ENCODE data around the gene TLE1.
"Not testable (repeated sequence)": the region's sequence is repeated elsewhere in the genome, so short reads cannot be mapped to it uniquely, and the experiment has no call there.

Gene TLE1

DNA sequence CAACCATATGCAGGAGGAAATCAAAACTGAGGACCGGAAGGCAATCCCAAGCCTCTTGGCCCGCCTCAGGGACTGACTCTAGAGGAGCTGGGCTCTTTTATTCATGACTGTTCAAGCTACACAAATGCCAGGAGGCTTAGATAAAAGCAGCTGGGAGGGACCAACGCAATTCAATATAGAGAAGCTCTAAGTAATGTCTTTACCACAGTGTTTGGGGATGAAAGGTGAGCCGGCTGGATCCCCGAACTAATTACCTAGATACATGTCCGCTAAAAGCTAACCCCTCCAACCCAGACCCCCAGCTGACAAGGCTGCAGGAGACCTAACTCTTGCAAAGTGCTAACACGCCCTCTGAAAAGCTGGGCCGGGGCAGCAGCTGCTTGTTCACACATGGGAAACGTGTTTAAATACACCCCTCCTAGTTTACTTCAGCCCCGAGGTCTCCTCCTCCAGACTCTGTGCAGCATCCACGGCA is 67.5 kb downstream of the TLE1 start:
- DNase-seq = no peak

- DNase-seq = no peak
Measured at GRCh38 chr9:81621118-81621517, 68.2 kb downstream of the TLE1 start.

DNA sequence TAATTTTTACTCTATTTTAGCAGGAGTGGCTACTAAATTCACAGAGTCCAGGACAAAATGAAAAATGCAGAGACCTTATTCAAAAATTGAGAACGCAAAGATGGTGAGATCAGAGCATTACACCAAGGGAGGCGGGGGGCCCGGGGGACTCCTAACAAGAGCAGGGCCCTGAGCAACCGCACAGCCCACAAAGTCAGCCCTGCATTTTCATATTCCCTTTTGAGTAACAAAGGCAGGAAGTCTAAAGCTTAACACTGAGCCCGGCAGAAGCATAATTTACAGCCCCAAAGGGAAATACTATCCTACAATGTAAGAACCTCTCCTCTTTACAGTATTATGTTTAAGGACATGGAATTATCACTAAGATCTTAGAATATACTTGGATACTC is 69.4 kb downstream of the TLE1 start:
- no peak for DNase-seq

- no peak for DNase-seq
Measured at GRCh38 chr9:81619353-81620001, 69.9 kb downstream of the TLE1 start.

- no peak for DNase-seq
Measured at GRCh38 chr9:81618923-81619322, 70.4 kb downstream of the TLE1 start.

- DNase-seq = no peak
Measured at GRCh38 chr9:81616141-81616540, 73.2 kb downstream of the TLE1 start.

GRCh38 chr9:81614335-81614734 is 75.0 kb downstream of the TLE1 start:
- no peak for DNase-seq

GRCh38 chr9:81613002-81613812 is 76.1 kb downstream of the TLE1 start:
- no peak for DNase-seq

GRCh38 chr9:81611664-81612063 is 77.7 kb downstream of the TLE1 start:
- no peak for DNase-seq

GRCh38 chr9:81610740-81611107 is 78.6 kb downstream of the TLE1 start:
- DNase-seq = no peak

GRCh38 chr9:81609782-81610739 is 79.3 kb downstream of the TLE1 start:
- DNase-seq = no peak

GRCh38 chr9:81608289-81608657 is 81.1 kb downstream of the TLE1 start:
- no peak for DNase-seq

GRCh38 chr9:81607593-81608288 is 81.6 kb downstream of the TLE1 start:
- DNase-seq = no peak

DNA sequence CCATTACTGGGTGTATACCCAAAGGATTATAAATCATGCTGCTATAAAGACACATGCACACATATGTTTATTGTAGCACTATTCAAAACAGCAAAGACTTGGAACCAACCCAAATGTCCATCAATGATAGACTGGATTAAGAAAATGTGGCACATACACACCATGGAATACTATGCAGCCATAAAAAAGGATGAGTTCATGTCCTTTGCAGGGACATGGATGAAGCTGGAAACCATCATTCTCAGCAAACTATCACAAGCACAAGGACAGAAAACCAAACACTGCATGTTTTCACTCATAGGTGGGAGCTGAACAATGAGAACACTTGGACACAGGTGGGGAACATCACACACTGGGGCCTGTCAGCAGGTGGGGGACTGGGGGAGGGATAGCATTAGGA is 83.1 kb downstream of the TLE1 start:
- DNase-seq = not testable (repeated sequence)

DNA sequence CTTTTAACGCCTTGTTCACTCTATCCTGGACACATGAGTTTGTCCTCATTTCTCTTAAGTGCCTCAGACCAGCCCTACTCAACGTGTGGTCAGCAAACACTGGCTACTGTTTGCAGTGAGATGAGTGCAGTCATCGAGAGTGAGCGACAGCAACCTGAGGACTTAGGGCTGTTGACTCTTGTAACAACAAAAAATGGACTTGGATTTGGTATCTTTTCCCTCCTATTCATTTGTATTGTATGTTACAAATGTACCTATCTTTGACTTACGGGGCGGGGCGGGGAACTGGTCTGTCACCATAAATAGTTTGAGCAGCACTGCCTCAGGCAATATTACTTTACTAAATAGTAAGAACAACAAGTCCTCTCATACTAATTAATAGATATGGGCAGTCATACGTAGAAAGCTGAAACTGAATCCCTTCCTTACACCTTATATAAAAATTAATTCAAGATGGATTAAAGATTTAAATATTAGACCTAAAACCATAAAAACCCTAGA is 84.1 kb downstream of the TLE1 start:
- DNase-seq = no peak

GRCh38 chr9:81604306-81605169 is 84.8 kb downstream of the TLE1 start:
- DNase-seq = no peak

DNA sequence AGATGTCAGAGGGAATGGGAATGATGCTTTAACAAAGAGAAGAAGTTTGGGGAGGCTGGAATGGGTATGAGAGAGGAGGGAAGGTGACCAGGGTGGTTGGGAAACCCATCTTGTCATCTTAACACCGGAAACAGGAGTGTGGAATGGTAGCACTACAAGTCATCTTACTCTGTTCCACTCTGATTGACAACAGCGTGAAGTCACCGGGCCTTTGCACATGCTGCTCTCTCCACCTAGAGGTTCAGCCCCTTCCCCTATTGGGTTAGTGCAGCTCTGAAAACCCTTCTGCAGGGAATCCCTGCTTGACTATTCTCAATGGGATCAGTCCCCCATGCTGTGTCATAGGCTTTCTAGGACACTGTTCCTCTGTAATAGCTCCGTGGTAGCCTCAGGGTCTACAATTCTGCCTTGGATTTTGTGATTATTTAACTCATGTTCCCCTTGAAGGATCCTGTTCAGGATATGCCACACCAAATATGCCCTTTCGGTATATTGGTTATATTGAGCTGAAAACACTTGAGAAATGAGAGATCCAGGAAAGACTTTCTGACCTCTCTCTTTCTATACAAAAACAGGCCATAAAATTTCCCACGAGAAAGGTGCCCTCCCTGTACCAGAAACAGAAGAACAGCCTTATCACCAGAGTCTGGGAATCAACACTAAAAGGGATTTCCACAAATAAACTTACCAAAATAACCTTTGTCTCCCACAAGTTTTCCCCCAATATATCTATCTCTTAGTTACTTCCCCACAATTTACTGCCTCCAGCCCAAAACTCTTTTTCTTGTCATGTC is 86.3 kb downstream of the TLE1 start:
- DNase-seq = no peak

- no peak for DNase-seq
Measured at GRCh38 chr9:81601639-81602623, 87.4 kb downstream of the TLE1 start.

GRCh38 chr9:81600631-81601030 is 88.7 kb downstream of the TLE1 start:
- DNase-seq = no peak
